Hematopoietic multipotent progenitor cell treated with erythropoietin and hydrocortisone succinate and interleukin-3 and kit ligand, for 15 days (in vitro differentiated cells): Measurements from ENCODE around the gene IL18BP.
A peak's percentile ranks its signal among the peaks of the same experiment; 100 is the strongest.

Experiments used
- DNase-seq: peaks from one replicate; pipeline ENCODE4 v3.0.0-alpha.2; 2015; ENCODE audit warnings: low spot score

The IL18BP gene

DNA sequence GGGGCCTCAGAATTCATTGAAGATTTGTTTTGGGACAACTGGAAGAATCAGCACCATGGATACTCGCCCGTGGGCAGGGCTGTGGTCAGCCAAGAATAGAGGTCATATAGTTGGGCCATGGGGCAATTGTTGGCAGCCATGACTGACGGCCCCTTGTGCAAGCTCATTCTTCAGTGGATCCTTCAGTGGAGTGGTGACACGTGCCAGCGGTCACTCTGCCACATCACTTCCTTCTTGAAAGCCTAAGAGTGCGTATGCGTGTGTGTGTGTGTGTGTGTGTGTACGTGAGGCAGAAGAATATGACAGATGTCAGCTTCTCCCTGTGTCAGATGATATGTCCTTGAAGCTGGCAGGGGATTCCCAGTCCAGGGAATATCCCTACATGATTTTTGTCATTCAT, 1.8 kb upstream of the IL18BP start:
- no peak for DNase-seq

DNA sequence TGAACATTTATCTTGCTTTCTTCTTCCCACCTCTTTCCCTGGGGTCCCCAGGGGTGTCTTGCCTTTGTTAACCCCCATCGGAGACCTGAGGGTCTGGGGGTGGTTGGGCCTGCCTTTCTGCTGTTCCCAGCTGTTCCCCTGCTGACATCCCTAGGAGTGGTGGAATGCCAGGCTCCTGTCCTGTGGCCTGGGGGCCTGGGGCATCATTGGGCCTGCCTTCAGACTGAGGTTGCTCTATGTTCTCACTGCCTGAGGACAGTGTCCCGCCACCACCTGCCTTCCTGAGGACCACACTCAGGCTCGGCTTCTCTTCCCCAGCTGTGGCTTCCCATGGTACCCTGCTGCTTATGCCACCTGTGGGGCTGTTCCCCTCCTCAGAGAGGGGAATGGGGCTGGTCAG, 1.1 kb upstream of the IL18BP start:
- no peak for DNase-seq

DNA sequence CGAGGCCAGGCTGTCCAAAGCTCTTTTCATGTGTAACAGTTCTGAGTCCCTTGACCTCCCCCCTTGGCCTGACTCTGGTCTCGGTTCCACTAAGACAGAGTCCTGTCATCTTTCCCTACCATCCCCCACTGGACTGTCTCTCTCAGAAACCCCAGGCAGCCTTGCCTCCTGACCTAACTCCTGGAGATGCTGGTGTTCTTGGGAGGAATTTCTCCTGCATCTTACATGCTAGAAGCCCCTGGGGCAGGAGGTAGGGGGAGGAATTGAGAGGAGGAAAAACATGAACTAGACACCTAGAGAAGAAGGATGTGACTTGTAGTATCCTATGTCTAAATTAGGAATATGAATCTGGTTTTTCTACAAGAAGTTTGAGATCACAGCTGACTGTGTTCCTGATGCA, 648 bp upstream of the IL18BP start:
- DNase-seq = no peak

DNA sequence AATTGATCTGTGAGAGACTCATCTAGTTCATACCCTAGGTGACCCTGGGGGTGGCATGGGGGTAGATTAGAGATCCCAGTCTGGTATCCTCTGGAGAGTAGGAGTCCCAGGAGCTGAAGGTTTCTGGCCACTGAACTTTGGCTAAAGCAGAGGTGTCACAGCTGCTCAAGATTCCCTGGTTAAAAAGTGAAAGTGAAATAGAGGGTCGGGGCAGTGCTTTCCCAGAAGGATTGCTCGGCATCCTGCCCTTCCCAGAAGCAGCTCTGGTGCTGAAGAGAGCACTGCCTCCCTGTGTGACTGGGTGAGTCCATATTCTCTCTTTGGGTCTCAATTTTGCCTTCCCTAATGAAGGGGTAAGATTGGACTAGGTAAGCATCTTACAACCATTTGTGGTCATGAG, 653 bp downstream of the IL18BP start:
- no peak for DNase-seq

DNA sequence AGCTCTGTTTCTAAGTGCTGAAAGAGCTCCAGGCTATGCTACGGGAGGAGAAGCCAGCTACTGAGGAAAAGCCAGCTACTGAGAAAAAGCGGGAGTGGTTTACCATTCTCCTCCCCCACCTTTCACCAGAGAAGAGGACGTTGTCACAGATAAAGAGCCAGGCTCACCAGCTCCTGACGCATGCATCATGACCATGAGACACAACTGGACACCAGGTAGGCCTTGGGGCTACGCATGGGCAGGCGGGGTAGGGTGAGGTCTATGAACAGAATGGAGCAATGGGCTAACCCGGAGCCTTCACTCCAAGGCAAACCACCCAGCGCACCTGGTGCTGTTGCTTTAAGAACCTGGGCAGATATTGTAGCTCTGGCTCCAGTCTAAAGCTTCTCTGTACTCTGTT, 1.1 kb downstream of the IL18BP start:
- DNase-seq = peak; percentile 55

DNA sequence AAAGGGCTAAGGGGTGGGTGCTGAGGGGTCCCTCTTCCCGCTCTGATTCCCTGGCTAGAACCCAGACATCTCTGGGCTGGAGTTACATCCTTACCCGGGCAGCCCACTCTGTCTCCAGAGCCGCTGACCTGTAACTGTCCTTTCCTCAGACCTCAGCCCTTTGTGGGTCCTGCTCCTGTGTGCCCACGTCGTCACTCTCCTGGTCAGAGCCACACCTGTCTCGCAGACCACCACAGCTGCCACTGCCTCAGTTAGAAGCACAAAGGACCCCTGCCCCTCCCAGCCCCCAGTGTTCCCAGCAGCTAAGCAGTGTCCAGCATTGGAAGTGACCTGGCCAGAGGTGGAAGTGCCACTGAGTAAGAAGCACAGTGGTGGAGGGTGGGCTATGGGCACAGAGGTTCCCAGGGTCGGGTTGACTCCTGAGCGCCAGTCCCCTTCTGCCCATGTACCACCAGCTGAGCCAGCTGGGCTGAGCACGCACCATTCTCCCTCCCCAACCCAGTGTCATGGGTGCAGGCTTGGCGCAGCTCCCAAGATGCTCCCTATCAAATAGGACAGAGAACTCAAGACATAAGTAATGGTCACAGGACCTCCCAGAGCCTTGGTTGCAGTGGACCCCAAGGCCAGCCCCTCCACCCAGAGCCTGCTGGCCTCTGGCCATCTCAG, 1.6 kb downstream of the IL18BP start:
- peak; percentile 34 for DNase-seq

DNA sequence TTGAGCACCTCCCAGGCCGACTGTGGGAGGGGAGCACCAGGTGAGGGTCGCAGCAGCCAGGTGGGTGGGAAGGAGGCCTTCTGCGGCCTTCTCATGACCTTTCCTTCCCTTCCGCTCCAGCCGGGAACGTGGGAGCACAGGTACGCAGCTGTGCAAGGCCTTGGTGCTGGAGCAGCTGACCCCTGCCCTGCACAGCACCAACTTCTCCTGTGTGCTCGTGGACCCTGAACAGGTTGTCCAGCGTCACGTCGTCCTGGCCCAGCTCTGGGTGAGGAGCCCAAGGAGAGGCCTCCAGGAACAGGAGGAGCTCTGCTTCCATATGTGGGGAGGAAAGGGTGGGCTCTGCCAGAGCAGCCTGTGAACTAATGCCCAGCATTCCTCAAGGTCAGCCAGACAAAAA, 2.6 kb downstream of the IL18BP start:
- DNase-seq = no peak

DNA sequence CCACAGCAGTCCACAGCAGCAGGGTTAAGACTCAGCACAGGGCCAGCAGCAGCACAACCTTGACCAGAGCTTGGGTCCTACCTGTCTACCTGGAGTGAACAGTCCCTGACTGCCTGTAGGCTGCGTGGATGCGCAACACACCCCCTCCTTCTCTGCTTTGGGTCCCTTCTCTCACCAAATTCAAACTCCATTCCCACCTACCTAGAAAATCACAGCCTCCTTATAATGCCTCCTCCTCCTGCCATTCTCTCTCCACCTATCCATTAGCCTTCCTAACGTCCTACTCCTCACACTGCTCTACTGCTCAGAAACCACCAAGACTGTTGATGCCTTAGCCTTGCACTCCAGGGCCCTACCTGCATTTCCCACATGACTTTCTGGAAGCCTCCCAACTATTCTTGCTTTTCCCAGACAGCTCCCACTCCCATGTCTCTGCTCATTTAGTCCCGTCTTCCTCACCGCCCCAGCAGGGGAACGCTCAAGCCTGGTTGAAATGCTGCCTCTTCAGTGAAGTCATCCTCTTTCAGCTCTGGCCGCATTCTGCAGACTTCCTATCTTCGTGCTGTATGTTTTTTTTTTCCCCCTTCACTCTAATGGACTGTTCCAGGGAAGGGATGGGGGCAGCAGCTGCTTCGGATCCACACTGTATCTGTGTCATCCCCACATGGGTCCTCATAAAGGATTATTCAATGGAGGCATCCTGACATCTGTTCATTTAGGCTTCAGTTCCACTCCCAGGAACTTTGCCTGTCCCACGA, 3.3 kb downstream of the IL18BP start:
- no peak for DNase-seq

DNA sequence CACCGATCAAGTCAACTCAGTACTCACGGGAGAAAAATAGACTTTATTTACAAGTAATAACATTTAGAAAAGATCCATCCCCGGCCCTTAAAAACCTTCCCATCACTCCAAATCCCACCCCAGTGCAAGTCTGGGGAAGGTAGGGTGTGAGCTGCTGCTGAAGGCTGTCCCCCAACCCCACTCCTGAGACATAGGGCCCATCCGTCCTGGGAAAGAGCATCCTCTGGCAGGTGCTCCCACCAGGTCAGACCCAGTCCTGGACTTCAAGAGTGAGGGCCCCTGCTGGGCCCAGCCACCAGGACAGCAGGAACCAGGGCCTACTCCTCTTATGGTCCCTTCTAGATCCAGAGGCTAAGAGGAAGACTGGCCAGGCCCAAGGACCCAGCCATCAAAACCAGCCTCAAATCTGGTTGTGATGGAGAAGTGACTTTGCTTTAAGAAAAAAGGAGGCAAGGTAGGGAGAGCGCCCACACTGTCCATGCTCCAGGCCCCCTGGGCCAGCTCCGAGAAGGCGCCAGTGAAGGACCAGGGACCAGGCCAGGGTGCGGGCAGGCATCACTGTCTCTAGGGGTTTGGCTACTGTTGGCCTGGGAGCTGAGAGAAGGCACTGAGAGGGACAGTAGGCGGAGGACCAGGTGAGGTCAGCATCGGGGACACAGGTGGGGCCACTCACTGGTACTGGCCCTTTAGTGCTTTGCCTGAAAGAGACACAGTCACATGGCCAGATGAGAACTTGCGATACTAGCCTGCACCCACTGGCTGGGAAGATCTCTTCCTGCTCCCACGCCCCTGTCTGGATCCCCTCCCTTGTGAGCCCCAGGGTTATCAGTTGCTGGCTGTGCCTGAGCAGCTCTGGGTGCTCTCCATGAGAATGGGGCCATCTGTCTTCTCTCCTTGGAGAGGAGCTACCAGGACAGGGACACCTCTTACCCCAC, 4.4 kb downstream of the IL18BP start:
- no peak for DNase-seq

DNA sequence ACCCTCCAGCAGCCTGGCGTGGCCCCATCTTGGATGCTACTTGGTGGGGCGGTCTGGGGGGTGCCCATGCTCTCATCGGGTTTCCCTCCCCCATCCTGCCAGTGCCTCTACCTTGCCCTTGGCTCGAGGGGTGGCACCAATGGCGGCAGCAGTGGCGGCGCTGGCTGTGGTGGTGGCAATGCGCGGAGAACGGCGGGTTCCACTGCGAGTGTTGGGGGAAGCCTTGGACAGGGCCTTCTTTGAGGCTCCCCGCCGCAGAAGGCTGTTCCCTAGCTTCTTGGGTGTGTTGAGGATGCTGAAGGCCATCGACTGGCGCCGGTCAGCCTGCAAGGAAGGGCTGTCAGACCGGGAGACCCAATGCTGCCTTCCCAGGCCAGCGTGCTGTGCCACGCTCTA, 5.1 kb downstream of the IL18BP start:
- DNase-seq = no peak

DNA sequence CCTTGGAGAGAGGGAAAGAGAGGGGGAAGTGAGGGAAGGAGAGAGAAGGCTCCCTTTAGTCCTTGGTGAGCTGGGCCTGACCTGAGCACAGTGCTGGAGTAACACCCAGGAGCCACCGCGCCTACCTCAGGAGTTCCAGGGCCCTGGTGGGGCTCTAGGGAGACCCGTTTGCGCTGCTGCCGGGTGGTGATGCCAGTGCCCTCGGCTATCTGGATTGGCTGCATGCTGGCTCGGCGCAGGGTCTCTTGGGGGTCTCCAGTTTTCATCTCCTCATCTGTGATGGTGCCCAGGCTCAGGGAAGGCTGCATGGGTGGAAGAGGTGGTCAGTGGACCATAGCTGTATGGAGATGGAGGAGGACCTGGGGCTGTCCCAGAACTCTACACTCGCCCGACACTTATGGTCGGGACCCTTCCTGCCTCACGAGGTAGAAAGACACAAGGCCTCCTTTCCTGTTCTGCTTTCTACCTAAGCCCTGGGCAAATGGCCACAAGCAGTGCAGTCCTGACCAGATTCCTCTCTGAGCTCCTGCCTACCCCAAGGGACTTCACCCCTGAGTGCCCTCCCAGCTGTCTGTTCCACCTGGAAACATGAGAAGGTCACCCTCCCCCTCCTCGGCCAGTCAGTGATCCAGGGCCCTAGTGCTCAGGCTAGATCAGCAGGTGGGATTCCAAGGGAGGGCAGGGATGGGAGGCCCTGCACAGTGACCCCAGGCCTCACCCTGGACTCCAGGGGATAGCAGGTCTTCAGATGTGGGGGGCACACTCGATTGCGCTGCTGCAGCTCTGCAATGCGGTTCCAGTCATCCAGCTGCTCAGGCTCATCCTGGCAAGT, 6.0 kb downstream of the IL18BP start:
- no peak for DNase-seq

DNA sequence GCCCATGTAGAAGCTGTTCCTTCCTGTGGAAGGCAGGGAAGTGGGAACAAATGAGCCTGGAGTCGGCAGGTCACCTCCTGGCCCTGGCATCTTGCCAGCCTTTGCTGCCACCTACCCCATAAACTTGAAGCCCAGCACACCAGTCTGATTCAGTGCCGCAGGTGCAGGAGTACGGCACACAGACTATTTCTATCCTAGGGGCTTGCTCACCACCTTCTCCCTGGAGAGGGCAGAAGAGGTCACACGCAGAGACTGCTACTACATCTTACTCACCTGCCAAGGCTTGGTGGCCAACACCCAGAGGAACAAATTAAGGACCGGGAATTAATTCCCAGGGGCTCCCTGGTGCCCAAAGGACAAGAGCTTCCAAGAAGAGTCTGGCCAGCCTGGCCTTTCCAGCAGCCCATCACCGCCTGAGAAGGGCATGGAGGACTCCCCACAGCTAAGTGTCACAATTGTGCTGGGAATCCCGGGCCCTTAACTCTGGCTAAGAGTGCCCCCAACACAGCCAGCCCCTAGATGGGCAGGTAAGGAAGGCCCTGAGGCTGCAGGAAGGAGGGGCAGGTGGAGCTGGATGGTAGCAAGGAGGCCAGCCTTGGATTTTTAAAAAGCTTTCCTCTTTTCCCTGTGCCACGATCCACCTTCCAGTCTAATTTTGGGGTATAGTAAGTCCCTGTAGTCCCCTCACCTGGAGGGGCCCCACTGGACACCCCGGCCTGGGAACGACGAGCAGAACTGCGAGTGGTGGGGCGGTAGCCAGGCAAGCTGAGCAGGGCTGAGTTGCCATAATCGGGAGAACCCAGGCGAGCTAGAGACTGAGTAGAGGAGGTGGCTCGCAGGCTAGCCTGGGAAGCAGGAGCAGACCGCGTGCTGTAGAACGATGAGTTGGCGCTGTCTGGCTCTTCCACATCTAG, 6.9 kb downstream of the IL18BP start:
- DNase-seq = no peak

DNA sequence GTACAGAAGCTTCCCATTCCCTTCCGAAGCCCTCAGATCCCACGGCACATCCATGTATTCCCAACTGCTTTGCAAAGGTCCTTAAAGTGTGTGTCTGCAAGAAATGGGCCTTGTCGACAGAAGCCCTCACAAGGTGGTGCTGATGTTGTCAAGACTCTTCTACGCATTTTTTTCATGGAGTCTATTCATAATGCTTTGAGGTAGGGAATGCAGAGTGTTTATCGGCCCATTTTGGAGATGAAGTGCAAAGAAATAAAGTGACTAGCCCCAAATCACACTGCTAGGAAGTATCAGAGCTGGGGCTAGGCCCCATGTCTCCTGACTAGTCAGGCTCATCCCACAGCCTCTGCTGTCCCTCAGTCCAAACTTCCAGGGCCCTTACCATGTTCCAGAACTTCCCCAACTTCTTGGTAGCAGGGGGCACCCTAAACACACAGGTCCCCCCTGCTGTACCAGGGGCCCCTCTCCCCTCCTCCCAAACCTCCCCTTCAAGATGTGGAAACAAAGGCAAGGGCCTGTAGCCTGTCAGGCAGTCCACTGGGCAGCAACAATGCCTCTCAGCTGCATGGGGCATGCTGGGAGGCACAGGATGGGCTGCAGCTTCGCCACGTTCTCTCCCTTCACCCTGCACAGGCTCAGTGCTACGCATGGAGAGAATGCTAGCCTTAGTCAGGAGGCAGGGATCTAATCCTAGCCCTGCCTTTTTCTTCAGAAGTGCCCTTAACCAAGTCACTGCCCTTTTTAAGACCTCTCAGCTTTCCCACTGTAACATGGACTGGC, 7.8 kb downstream of the IL18BP start:
- no peak for DNase-seq

DNA sequence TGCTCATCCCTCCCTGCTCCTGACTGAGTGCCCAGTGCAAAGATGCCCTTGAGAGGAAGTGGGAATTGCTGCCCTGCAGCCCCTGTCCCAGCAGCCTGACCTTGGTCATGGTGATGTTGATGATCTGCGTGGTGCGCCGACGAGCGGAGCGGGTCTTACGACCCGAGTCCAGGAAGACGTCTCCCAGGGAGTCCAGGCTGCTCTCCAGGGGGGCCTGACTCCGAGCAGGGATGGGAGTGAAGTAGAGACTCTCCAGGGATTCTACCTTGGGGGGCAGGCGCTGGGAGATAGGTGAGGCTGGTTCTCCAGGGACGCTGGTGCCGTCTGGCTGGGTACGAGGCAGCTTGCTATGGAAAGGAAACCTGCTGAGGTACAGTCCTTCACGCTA, 8.4 kb downstream of the IL18BP start:
- no peak for DNase-seq

DNA sequence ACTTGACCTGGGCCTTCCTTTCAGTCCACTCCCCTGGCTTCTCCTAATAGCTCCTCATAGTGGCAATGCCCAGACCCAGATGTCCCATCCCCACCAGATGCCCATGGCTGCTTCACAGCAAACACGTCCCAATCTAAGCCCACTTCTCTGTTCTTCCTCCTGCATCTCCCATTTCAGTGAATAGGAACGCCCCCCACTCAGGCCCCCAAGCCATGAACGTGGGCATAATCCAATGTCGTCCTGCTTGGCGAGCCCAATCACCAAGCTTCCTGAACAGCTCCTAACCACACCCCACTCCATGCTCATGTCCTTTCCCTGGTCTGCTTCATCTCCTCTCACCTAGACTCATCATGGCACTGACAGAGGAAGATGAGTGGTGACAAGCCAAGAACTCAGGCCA, 8.9 kb downstream of the IL18BP start:
- DNase-seq = no peak

DNA sequence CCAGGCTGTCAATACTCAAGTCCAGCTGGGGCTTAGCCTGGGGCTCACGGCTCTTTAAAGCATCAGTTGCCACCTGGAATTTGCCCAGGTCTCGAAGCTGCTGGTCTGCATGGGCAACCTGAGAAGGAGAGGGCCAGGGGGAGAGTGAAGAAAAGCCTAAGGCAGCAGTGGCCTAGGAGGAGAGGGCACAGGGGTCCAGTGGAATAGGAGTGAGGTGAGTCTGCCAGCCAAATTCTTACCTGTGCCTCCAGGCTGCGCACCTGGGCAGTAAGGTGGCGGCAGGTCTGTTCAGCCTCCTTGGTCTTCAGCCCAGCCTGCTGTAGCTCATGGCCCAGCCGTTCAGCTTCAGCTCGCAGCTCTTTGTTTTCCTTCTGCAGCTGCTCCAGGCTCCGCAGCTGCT, 10.0 kb downstream of the IL18BP start:
- DNase-seq = no peak

DNA sequence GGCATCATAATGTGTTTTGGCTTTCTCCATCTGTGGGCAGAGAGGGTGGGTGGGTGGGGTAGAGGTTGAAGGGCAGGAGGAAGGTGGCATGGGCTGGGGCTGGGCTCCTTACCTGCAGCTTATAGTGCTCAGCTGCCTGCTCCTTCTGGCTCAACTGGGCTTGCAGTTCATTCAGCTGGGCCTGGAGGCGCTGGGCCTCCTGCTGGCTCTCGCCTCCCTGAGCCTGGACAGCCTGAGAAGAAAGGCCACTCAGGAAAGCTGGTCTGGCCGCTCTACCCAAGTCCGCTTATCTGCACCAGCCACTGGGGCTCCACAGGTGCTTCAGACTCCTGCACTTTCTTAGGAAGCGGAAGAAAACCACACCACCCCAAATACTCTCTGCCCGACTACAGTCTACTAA, 10.4 kb downstream of the IL18BP start:
- no peak for DNase-seq

DNA sequence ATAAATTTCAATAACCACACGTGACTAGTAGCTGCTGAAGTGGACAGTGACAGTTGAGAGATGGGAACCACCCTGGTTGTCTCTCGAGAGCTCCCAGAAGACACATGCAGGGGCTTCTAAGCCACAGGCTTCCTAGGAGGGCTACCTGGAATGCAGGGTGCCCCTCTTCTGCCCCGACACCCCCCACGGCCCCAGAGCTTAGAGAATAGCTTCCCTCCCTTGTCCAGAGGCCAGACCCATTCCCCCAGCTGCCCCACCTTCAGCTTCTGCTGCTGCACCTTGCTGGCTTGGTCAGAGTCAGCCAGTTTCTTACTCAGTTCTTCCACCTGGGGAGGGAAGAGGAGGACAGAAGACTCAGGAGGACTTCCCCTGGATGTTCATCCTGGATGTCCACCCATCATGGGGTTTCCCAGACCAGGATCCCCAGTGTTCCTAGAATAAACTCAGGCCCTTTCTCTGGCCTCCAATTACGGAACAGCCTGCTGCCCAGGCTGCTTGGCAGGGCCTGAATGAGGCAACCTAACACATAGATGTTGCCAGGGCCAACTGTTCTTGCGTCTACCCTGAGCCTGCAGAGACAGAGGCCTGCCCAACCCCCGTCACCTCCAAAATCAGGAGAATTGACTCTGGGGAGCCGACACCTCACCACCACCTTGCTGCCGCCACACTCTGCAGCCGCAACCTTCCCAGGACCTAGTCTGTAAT, 12.0 kb downstream of the IL18BP start:
- no peak for DNase-seq

DNA sequence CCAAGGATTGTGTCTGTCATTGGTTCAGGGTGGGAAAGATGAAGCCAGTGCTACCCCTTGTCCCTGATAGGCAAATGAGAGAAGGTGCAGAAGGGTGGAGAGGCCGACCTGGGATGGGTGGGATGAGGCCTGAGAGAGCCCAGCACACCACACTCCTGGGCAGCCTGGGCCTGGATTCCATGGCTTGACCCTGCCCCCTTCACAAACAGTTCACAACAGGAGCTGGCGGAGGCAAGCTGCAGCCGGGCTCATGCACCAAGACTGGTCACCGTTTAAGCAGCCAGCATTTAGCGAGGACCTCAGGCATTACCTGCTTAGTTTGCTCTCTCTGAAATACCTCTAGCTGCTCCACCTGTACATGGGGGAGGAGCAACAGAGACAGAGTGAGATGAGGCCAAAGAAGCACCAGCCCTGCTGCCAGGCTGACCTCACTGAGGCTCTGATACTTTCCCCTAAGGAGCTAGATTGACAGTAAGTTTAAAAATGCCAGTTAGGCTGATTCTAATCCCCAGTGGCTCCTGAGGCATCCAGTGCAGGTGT, 13.5 kb downstream of the IL18BP start:
- no peak for DNase-seq
